Mesenchymal stem cell (in vitro differentiated cells and primary cell): ENCODE measurements around the gene SKIDA1.
A peak's percentile ranks its signal among the peaks of the same experiment; 100 is the strongest.
"Not testable (repeated sequence)": the region's sequence is repeated elsewhere in the genome, so short reads cannot be mapped to it uniquely, and the experiment has no call there.

ENCODE experiments used
- DNase-seq: peaks from one replicate; pipeline ENCODE4 v3.0.0-alpha.2; 2013
- H2AFZ ChIP-seq: one replicate; pipeline ENCODE4 v1.6.1; 2013; ENCODE audit warnings: low read depth, mild to moderate bottlenecking, control low read depth, inconsistent platforms, low read length, moderate library complexity
- H2AK5ac ChIP-seq: 2 replicates; pipeline ENCODE4 v1.6.1; 2013; ENCODE audit warnings: low read length, moderate library complexity, mild to moderate bottlenecking, inconsistent platforms; ENCODE audit not compliant: severe bottlenecking
- H2BK120ac ChIP-seq: one replicate; pipeline ENCODE4 v1.6.1; 2013; ENCODE audit warnings: low read depth, mild to moderate bottlenecking, inconsistent platforms, low read length, moderate library complexity
- H2BK12ac ChIP-seq, 2 experiments: one replicate each; pipeline ENCODE4 v1.6.1; 2013; ENCODE audit warnings: inconsistent platforms in 2 of 2, low read length in 2 of 2, mild to moderate bottlenecking in 2 of 2, moderate library complexity in 2 of 2, control low read depth in 1 of 2
- H2BK15ac ChIP-seq: one replicate; pipeline ENCODE4 v1.6.1; 2013; ENCODE audit warnings: mild to moderate bottlenecking, low read depth, inconsistent platforms; ENCODE audit not compliant: poor library complexity, severe bottlenecking
- H2BK5ac ChIP-seq: 2 replicates; pipeline ENCODE4 v1.6.1; 2013; ENCODE audit warnings: low read depth, mild to moderate bottlenecking, low read length, control low read depth, inconsistent platforms; ENCODE audit not compliant: poor library complexity, severe bottlenecking
- H3K14ac ChIP-seq, 2 experiments: one replicate each; pipeline ENCODE4 v1.6.1; 2013; ENCODE audit warnings: inconsistent platforms in 2 of 2, low read length in 2 of 2, control low read depth in 1 of 2, mild to moderate bottlenecking in 1 of 2, moderate library complexity in 1 of 2
- H3K18ac ChIP-seq, 2 experiments: one replicate each; pipeline ENCODE4 v1.6.1; 2013; ENCODE audit warnings: inconsistent platforms in 2 of 2, low read length in 2 of 2, control low read depth in 1 of 2, low read depth in 1 of 2, mild to moderate bottlenecking in 1 of 2
- H3K23ac ChIP-seq, 2 experiments: one replicate each; pipeline ENCODE4 v1.6.1; 2013; ENCODE audit warnings: inconsistent platforms in 2 of 2, low read length in 2 of 2, mild to moderate bottlenecking in 2 of 2, moderate library complexity in 2 of 2, control low read depth in 1 of 2
- H3K27ac ChIP-seq: 2 replicates; pipeline ENCODE4 v1.5.1; 2013; ENCODE audit warnings: mild to moderate bottlenecking, moderate library complexity, low read length, control low read depth, inconsistent platforms; ENCODE audit not compliant: poor library complexity, severe bottlenecking
- H3K27me3 ChIP-seq, 2 experiments: 2 replicates each; pipeline versions ENCODE4 v1.6.1 to v1.7.0; 2013; ENCODE audit warnings: low read length in 2 of 2, mild to moderate bottlenecking in 2 of 2, moderate library complexity in 2 of 2, control low read depth in 1 of 2, inconsistent platforms in 1 of 2; ENCODE audit not compliant: control insufficient read depth in 1 of 2, insufficient read depth in 1 of 2
- H3K36me3 ChIP-seq, 2 experiments: 2 replicates each; pipeline versions ENCODE4 v1.6.1 to v1.7.0; 2013; ENCODE audit warnings: low read length in 2 of 2, control low read depth in 1 of 2, inconsistent platforms in 1 of 2, low read depth in 1 of 2, mild to moderate bottlenecking in 1 of 2; ENCODE audit not compliant: insufficient read depth in 2 of 2, control insufficient read depth in 1 of 2
- H3K4ac ChIP-seq, 2 experiments: one replicate each; pipeline ENCODE4 v1.6.1; 2013; ENCODE audit warnings: inconsistent platforms in 2 of 2, low read length in 2 of 2, mild to moderate bottlenecking in 2 of 2, moderate library complexity in 2 of 2, control low read depth in 1 of 2, low read depth in 1 of 2
- H3K4me1 ChIP-seq: 2 replicates; pipeline ENCODE4 v1.6.1; 2013; ENCODE audit warnings: low read depth, low read length, control low read depth; ENCODE audit not compliant: control insufficient read depth, insufficient read depth
- H3K4me2 ChIP-seq: 2 replicates; pipeline ENCODE4 v1.6.1; 2013; ENCODE audit warnings: low read length, mild to moderate bottlenecking, inconsistent platforms; ENCODE audit not compliant: poor library complexity, severe bottlenecking
- H3K4me3 ChIP-seq, 2 experiments: 2 replicates each; pipeline versions ENCODE4 v1.5.1 to v1.7.0; 2013; ENCODE audit warnings: low read length in 2 of 2, mild to moderate bottlenecking in 2 of 2, control low read depth in 1 of 2, low read depth in 1 of 2; ENCODE audit not compliant: insufficient read depth in 1 of 2
- H3K79me1 ChIP-seq: replicated peaks from 2 replicates; pipeline ENCODE4 v1.6.1; 2013; ENCODE audit warnings: mild to moderate bottlenecking, control low read depth, low read length, inconsistent platforms; ENCODE audit not compliant: poor library complexity, severe bottlenecking
- H3K9ac ChIP-seq: 2 replicates; pipeline ENCODE4 v1.7.0; 2013; ENCODE audit warnings: mild to moderate bottlenecking, low read length, moderate library complexity
- H3K9me3 ChIP-seq: 2 replicates; pipeline ENCODE4 v1.7.0; 2013; ENCODE audit warnings: mild to moderate bottlenecking, low read length; ENCODE audit not compliant: control insufficient read depth
- H4K8ac ChIP-seq: one replicate; pipeline ENCODE4 v1.6.1; 2013; ENCODE audit warnings: inconsistent platforms, mild to moderate bottlenecking, low read length, moderate library complexity
- H4K91ac ChIP-seq: one replicate; pipeline ENCODE4 v1.6.1; 2013; ENCODE audit warnings: mild to moderate bottlenecking, low read length, inconsistent platforms
- WGBS: methylation state at CpG from one replicate; pipeline ENCODE4 v1.1.7; 2013; ENCODE audit warnings: mixed read lengths; 5-methylcytosine and 5-hydroxymethylcytosine counted together

The SKIDA1 gene

GRCh38 chr10:21540701-21541100 is 15.2 kb upstream of the SKIDA1 start:
- not testable (repeated sequence) for H3K4ac ChIP-seq, H3K27ac ChIP-seq, H4K8ac ChIP-seq, H2AK5ac ChIP-seq, H3K9ac ChIP-seq, H4K91ac ChIP-seq, H3K14ac ChIP-seq, H3K27me3 ChIP-seq, H3K4me2 ChIP-seq, H2BK12ac ChIP-seq, H3K9me3 ChIP-seq, H3K4me1 ChIP-seq, H2BK120ac ChIP-seq, H2AFZ ChIP-seq, H3K4me3 ChIP-seq, H2BK15ac ChIP-seq, DNase-seq, H3K23ac ChIP-seq, H2BK5ac ChIP-seq, H3K18ac ChIP-seq
- Histone ChIP-seq H3K79me1 (peaks cover 17% of the 10 kb centered on the region), H3K36me3 (peaks cover 47 to 88% of the 10 kb centered on the region in 2 experiments)
- WGBS: 93% methylated on average over 3 of the region's 4 CpGs

- Histone ChIP-seq H2BK12ac (no peak overlapping the region), H3K27me3 (no peaks in the 10 kb centered on the region), H4K8ac (no peak overlapping the region), H3K4me3 (no peak overlapping the region), H3K4me2 (no peak overlapping the region), H2BK120ac (no peak overlapping the region), H3K36me3 (peaks cover 29 to 52% of the 10 kb centered on the region in 2 experiments), H3K14ac (no peak overlapping the region), H2BK5ac (no peak overlapping the region), H3K23ac (no peak overlapping the region), H2AK5ac (no peak overlapping the region), H3K18ac (no peak overlapping the region), H3K9me3 (no peaks in the 10 kb centered on the region), H2BK15ac (no peak overlapping the region), H3K9ac (no peak overlapping the region), H3K4ac (no peak overlapping the region), H4K91ac (no peak overlapping the region), H3K79me1 (peaks cover 11% of the 10 kb centered on the region), H3K4me1 (peaks cover 9% of the 10 kb centered on the region), H2AFZ (no peak overlapping the region), H3K27ac (no peak overlapping the region)
- 94% methylated on average over 3 of the region's 3 CpGs for WGBS
- no peak for DNase-seq
Observed at GRCh38 chr10:21536874-21537273, 11.4 kb upstream of the SKIDA1 start.

GRCh38 chr10:21535976-21536375 is 10.5 kb upstream of the SKIDA1 start:
- not testable (repeated sequence) for H3K27ac ChIP-seq, H3K9me3 ChIP-seq, DNase-seq, H2BK15ac ChIP-seq, H2AFZ ChIP-seq, H2BK120ac ChIP-seq, H2BK5ac ChIP-seq, H4K8ac ChIP-seq, H2AK5ac ChIP-seq, H3K79me1 ChIP-seq, H3K23ac ChIP-seq, H3K4me1 ChIP-seq, H2BK12ac ChIP-seq, H3K14ac ChIP-seq, H3K18ac ChIP-seq, H3K27me3 ChIP-seq, H4K91ac ChIP-seq, H3K4ac ChIP-seq
- Histone ChIP-seq H3K9ac (peak overlapping the region; percentile 70), H3K36me3 (peaks cover 22 to 43% of the 10 kb centered on the region in 2 experiments), H3K4me2 (peak overlapping the region; percentile 13), H3K4me3 (peak overlapping the region in 1 of 2 experiments; percentile 82)
- WGBS: 96% methylated on average over 9 of the region's 9 CpGs

- H3K4me2 ChIP-seq: peak overlapping the region; percentile 69
- H3K36me3 ChIP-seq: peaks cover 18 to 39% of the 10 kb centered on the region in 2 experiments
- H2BK12ac ChIP-seq: no peak overlapping the region
- no peak overlapping the region for H3K23ac ChIP-seq
- peak overlapping the region; percentile 70 for H3K9ac ChIP-seq
- H3K4me1 ChIP-seq: peaks cover 9% of the 10 kb centered on the region
- peak; percentile 43 for DNase-seq
- H2BK5ac ChIP-seq: no peak overlapping the region
- H2BK120ac ChIP-seq: peak overlapping the region; percentile 79
- H3K27me3 ChIP-seq: no peaks in the 10 kb centered on the region
- no peak overlapping the region for H3K27ac ChIP-seq
- no peak overlapping the region for H4K8ac ChIP-seq
- no peak overlapping the region for H3K14ac ChIP-seq
- H3K9me3 ChIP-seq: no peaks in the 10 kb centered on the region
- no peak overlapping the region for H4K91ac ChIP-seq
- no peak overlapping the region for H2AFZ ChIP-seq
- peak overlapping the region in 1 of 2 experiments; percentile 94 for H3K4ac ChIP-seq
- WGBS: 33% methylated on average over 9 of the region's 9 CpGs
- no peak overlapping the region for H2AK5ac ChIP-seq
- peaks cover 6% of the 10 kb centered on the region for H3K79me1 ChIP-seq
- H2BK15ac ChIP-seq: peak overlapping the region; percentile 80
- H3K4me3 ChIP-seq: peak overlapping the region; percentile 81 to 82
- peak overlapping the region in 1 of 2 experiments; percentile 70 for H3K18ac ChIP-seq
Observed at GRCh38 chr10:21535494-21535965, 10.0 kb upstream of the SKIDA1 start.
